Esophagus squamous epithelium (tissue), 5 donors: ENCODE data around the gene PRPS1. TPM values are rescaled to one million over a fixed set of nuclear protein-coding genes. Genes with fewer than 3 reads are reported as not detected.

Source experiments
- DNase-seq: peaks from one replicate; lab custom pipeline; 2025; lab: John Stamatoyannopoulos, UW
- H3K27ac ChIP-seq, 4 donors: fragments of 200-600 bp; sonication (generic); one replicate each; pipeline ENCODE4 v1.5.1; 2016 to 2019; ENCODE audit warnings: mild to moderate bottlenecking in 1 of 4
- H3K27me3 ChIP-seq, 4 donors: fragments of 200-600 bp; sonication (generic); 1 replicate in 3 of 4; 2 replicates in 1 of 4; pipeline versions ENCODE4 v1.5.1 to v1.6.0; 2017 to 2021; ENCODE audit warnings: antibody characterized with exemption in 1 of 4
- H3K36me3 ChIP-seq, 3 donors: fragments of 200-600 bp; sonication (generic); one replicate each; pipeline ENCODE4 v1.5.1; 2016 to 2019
- H3K4me1 ChIP-seq, 3 donors: fragments of 200-600 bp; sonication (generic); one replicate each; pipeline ENCODE4 v1.5.1; 2017 to 2019
- H3K4me3 ChIP-seq, 4 donors: fragments of 200-600 bp; sonication (generic); 1 replicate in 3 of 4; 2 replicates in 1 of 4; pipeline ENCODE4 v1.5.1; 2016 to 2019; ENCODE audit warnings: mild to moderate bottlenecking in 2 of 4, moderate library complexity in 1 of 4
- H3K9me3 ChIP-seq, 3 donors: fragments of 200-600 bp; sonication (generic); one replicate each; pipeline ENCODE4 v1.5.1; 2016 to 2019
- POLR2A ChIP-seq, 4 donors: fragments of 450-650 bp; IDR thresholded peaks; one replicate each; pipeline ENCODE4 v1.6.1; 2017; ENCODE audit warnings: antibody characterized with exemption in 4 of 4, mild to moderate bottlenecking in 4 of 4, moderate library complexity in 3 of 4
- WGBS, 2 donors: methylation state at CpG; one replicate each; pipeline ENCODE4 v1.1.5; 2018; 5-methylcytosine and 5-hydroxymethylcytosine counted together
- intact Hi-C: fragments of 100-400 bp; cut with DNase I; formaldehyde crosslinking; loops from one replicate; pipeline ENCODE4 v1.15.0; 2022
- total RNA-seq, 4 donors: library from RNA; depleted of rRNA; stranded (reverse); fragments of >200 nt; gene quantifications; one replicate each; pipeline ENCODE4 v1.1.0, GENCODE V29; 2016
- TF ChIP-seq, protein P1 (sequence below), 6 experiments: fragments of 450-650 bp in 4 of 6; fragments of 200-600 bp in 2 of 6; sonication (generic) in 2 of 6; IDR thresholded peaks; one replicate each; pipeline ENCODE4 v1.5.1; 2016 to 2019; ENCODE audit warnings: antibody characterized with exemption in 6 of 6, mild to moderate bottlenecking in 4 of 6, moderate library complexity in 4 of 6
- donor health status: DM: yes; HTN: yes; CAD: no.

PRPS1 gene
- total RNA-seq, 4 donors from 2014 or later: 9.1 to 18.1 (median 16.5) TPM

DNA sequence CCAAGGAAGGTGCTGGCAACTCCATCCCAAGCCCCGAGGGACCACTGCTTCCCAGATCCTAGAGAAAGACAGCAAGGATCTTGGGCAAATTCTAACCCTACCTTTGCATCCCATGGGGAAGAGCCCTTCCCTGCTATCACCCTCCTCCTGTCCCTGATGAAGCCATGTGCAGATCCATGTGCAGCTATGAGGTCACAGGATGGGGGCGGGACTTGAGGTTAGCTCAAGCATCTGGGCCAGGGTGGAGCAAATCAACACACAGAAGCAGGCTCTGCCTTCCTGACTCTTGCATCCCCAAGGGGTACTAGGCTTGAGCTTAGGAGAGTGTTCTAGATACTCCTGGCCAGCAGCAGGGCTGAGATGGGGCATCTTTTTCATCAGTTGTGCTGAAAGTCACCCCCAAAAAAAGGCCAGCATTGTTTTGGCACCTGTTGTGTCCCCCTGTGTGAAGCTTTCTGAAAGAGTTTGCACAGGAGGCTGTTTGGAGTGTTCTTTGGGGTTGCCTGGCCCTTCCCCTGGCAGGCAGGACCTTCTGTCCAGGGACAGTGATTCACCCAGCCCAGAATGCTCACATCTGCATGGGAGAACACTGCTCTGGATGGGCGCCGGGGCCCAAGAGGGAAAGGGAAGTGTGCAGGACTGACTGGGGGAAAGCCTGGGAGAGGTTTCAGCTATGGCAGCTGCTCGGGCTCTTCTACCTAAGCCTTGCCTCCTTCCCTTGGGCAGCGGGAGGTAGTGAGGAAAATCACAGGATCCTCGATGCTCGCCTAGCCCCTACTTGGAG, 50.8 kb downstream of the PRPS1 start:
- TF ChIP-seq, protein P1, sequence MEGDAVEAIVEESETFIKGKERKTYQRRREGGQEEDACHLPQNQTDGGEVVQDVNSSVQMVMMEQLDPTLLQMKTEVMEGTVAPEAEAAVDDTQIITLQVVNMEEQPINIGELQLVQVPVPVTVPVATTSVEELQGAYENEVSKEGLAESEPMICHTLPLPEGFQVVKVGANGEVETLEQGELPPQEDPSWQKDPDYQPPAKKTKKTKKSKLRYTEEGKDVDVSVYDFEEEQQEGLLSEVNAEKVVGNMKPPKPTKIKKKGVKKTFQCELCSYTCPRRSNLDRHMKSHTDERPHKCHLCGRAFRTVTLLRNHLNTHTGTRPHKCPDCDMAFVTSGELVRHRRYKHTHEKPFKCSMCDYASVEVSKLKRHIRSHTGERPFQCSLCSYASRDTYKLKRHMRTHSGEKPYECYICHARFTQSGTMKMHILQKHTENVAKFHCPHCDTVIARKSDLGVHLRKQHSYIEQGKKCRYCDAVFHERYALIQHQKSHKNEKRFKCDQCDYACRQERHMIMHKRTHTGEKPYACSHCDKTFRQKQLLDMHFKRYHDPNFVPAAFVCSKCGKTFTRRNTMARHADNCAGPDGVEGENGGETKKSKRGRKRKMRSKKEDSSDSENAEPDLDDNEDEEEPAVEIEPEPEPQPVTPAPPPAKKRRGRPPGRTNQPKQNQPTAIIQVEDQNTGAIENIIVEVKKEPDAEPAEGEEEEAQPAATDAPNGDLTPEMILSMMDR (IDR thresholded peaks at IDR 0.05): no peak
- TF ChIP-seq POLR2A (IDR thresholded peaks at IDR 0.05): peak in 1 of 4 donors; percentile 58
- DNase-seq: peak; percentile 39
- no peaks in the 10 kb centered on the region for H3K27me3 ChIP-seq
- H3K4me3 ChIP-seq: peak overlapping the region in 1 of 4 donors; percentile 15
- peak overlapping the region; percentile 39 to 98 (median 92) for H3K27ac ChIP-seq
- H3K36me3 ChIP-seq: no peaks in the 10 kb centered on the region
- intact Hi-C loops: loop anchor here (5.0 kb wide), 1 partner anchor 33 kb away; no protein-coding TSS in a partner anchor
- H3K9me3 ChIP-seq: no peaks in the 10 kb centered on the region
- peaks cover 0 to 85% (median 45%) of the 10 kb centered on the region in 3 donors for H3K4me1 ChIP-seq
- 78 to 91% methylated on average over 3 to 7 of the region's 8 CpGs for WGBS, 2 donors

- DNase-seq: no peak
- TF ChIP-seq, protein P1 (IDR thresholded peaks at IDR 0.05): no peak
- no peak for TF ChIP-seq POLR2A (IDR thresholded peaks at IDR 0.05)
- Histone ChIP-seq H3K36me3 (no peaks in the 10 kb centered on the region), H3K27ac (peak overlapping the region in 3 of 4 donors; percentile 81 to 87 (median 82)), H3K27me3 (no peaks in the 10 kb centered on the region), H3K4me3 (no peak overlapping the region), H3K4me1 (peaks cover 0 to 89% (median 52%) of the 10 kb centered on the region in 3 donors), H3K9me3 (no peaks in the 10 kb centered on the region)
- WGBS, 2 donors: 60% methylated on average over 1 of the region's 3 CpGs; no CpG with 5 or more reads in 1 of the 2 donors
- intact Hi-C loops: no loop called here
Observed at GRCh38 chrX:107682256-107682655, 53.9 kb downstream of the PRPS1 start.

DNA sequence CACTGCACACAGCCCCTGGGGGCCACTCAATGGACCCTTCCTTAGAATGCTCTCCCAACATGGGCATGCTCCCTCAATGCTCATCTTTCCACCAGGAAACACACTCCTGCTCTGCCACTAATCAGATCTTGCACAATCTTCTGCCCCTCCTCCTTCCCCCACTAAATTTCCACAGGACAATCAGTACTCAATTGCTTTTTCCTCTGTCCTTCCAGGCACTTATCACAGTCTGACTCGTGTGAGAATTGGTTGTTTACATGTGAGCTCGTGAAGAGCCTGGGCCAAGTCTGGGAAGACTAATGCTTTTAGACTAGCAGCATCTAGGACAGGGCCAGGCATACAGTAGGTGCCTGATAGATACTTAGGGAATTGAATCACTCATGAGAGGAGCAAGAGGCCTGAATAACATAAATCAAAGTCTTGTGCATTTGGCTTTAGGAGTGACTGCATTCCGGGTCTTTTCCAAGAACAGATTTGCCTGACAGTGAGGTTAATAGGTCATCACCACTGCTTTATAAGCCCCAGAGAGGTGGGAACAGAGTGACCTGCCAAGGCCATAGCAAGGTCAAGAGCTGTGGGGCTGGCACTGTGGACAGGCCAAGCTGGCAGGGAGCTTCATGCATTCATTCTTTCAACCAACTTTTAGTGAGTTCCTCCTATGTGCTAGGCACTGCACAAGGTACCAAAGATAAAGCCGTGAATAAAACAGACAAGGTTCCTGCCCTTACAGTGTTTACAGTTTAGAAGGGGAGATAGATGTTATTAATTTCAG, 55.0 kb downstream of the PRPS1 start:
- peaks cover 0 to 83% (median 46%) of the 10 kb centered on the region in 3 donors for H3K4me1 ChIP-seq
- peak overlapping the region; percentile 65 to 87 (median 82) for H3K27ac ChIP-seq
- H3K27me3 ChIP-seq: no peaks in the 10 kb centered on the region
- TF ChIP-seq POLR2A (IDR thresholded peaks at IDR 0.05): no peak
- TF ChIP-seq, protein P1 (IDR thresholded peaks at IDR 0.05): no peak
- H3K9me3 ChIP-seq: no peaks in the 10 kb centered on the region
- no peaks in the 10 kb centered on the region for H3K36me3 ChIP-seq
- H3K4me3 ChIP-seq: no peak overlapping the region
- intact Hi-C loops: no loop called here
- no peak for DNase-seq
- WGBS, 2 donors: 33 to 44% methylated on average over 1 to 4 of the region's 4 CpGs

- Histone ChIP-seq H3K9me3 (no peaks in the 10 kb centered on the region), H3K4me1 (peaks cover 0 to 77% (median 41%) of the 10 kb centered on the region in 3 donors), H3K27me3 (no peaks in the 10 kb centered on the region), H3K27ac (peak overlapping the region; percentile 65 to 87 (median 82)), H3K4me3 (no peak overlapping the region), H3K36me3 (no peaks in the 10 kb centered on the region)
- no peak for TF ChIP-seq POLR2A (IDR thresholded peaks at IDR 0.05)
- TF ChIP-seq, protein P1 (IDR thresholded peaks at IDR 0.05): no peak
- WGBS, 2 donors: 64 to 83% methylated on average over 3 of the region's 3 CpGs
- no peak for DNase-seq
- intact Hi-C loops: no loop called here
Observed at GRCh38 chrX:107683931-107684330, 55.6 kb downstream of the PRPS1 start.
